ENCODE measurements around the gene FCN1.

FCN1 gene

GRCh38 chr9:134891053-134891452 lies 26.7 kb downstream of the FCN1 start:
- peak; percentile 8 for DNase-seq (ENCODE audit: low read depth)

- DNase-seq (ENCODE audit: low read depth), result no peak
These were observed 27.6 kb downstream of the FCN1 start for GRCh38 chr9:134890155-134890495.

GRCh38 chr9:134889386-134890154 lies 28.1 kb downstream of the FCN1 start:
- no peak for DNase-seq (ENCODE audit: low read depth)

- no peak for DNase-seq (ENCODE audit: low read depth)
These were observed 29.0 kb downstream of the FCN1 start for GRCh38 chr9:134888603-134889190.

GRCh38 chr9:134887686-134888602 lies 29.8 kb downstream of the FCN1 start:
- DNase-seq (ENCODE audit: low read depth), result no peak

GRCh38 chr9:134887219-134887618 lies 30.5 kb downstream of the FCN1 start:
- DNase-seq (ENCODE audit: low read depth), result no peak

- DNase-seq (ENCODE audit: low read depth), result no peak
These were observed 31.2 kb downstream of the FCN1 start for GRCh38 chr9:134886413-134886913.

- no peak for DNase-seq (ENCODE audit: low read depth)
These were observed 31.9 kb downstream of the FCN1 start for GRCh38 chr9:134885679-134886412.

GRCh38 chr9:134885001-134885678 lies 32.6 kb downstream of the FCN1 start:
- DNase-seq (ENCODE audit: low read depth), result no peak

- no peak for DNase-seq (ENCODE audit: low read depth)
These were observed 33.2 kb downstream of the FCN1 start for GRCh38 chr9:134884492-134884891.

- DNase-seq (ENCODE audit: low read depth), result no peak
These were observed 34.5 kb downstream of the FCN1 start for GRCh38 chr9:134883040-134883782.

- no peak for DNase-seq (ENCODE audit: low read depth)
These were observed 35.4 kb downstream of the FCN1 start for GRCh38 chr9:134882204-134882785.

- no peak for DNase-seq (ENCODE audit: low read depth)
These were observed 36.4 kb downstream of the FCN1 start for GRCh38 chr9:134881313-134881670.

- no peak for DNase-seq (ENCODE audit: low read depth)
These were observed 37.0 kb downstream of the FCN1 start, which contains the start of gene FCN2 for GRCh38 chr9:134880484-134881312. Gene FCN2 (plus strand): TSS chr9:134880810. CDS start chr9:134880822, 12 bp downstream.

- no peak for DNase-seq (ENCODE audit: low read depth)
These were observed 37.8 kb downstream of the FCN1 start for GRCh38 chr9:134879664-134880483.

GRCh38 chr9:134877541-134877940 lies 40.2 kb downstream of the FCN1 start:
- no peak for DNase-seq (ENCODE audit: low read depth)

- DNase-seq (ENCODE audit: low read depth), result no peak
These were observed 42.3 kb downstream of the FCN1 start for GRCh38 chr9:134875371-134875770.

- DNase-seq (ENCODE audit: low read depth), result peak; percentile 12
These were observed 45.1 kb downstream of the FCN1 start for GRCh38 chr9:134872482-134873231.

Data from ELR (cell line).